HEK293 (cell line): ENCODE data around the gene PIM2.

Experiments
- CTCF ChIP-seq: fragments of 450-650 bp; formaldehyde crosslinking; IDR thresholded peaks from 2 replicates; pipeline ENCODE4 v1.5.1; 2016; ENCODE audit warnings: missing biosample characterization, missing genetic modification characterization
- ELK4 ChIP-seq: IDR thresholded peaks from 2 replicates; pipeline ENCODE4 v1.6.1; 2011; ENCODE audit warnings: mild to moderate bottlenecking, low read depth, low read length, borderline replicate concordance
- KLF10 ChIP-seq: fragments of 450-650 bp; IDR thresholded peaks from 2 replicates; pipeline ENCODE4 v1.5.1; 2018; ENCODE audit warnings: missing biosample characterization, mild to moderate bottlenecking, missing genetic modification characterization
- ZBTB44 ChIP-seq: fragments of 450-650 bp; IDR thresholded peaks from 2 replicates; pipeline ENCODE4 v1.5.1; 2018; ENCODE audit warnings: missing biosample characterization, mild to moderate bottlenecking, missing genetic modification characterization
- ZBTB48 ChIP-seq: fragments of 450-650 bp; formaldehyde crosslinking; IDR thresholded peaks from 2 replicates; pipeline ENCODE4 v1.5.1; 2016; ENCODE audit warnings: missing biosample characterization, missing genetic modification characterization
- ZFHX2 ChIP-seq: fragments of 450-650 bp; formaldehyde crosslinking; conservative IDR thresholded peaks from 2 replicates; pipeline ENCODE4 v1.5.1; 2016; ENCODE audit warnings: missing biosample characterization, missing genetic modification characterization
- ZFP69B ChIP-seq: fragments of 450-650 bp; formaldehyde crosslinking; IDR thresholded peaks from 2 replicates; pipeline ENCODE4 v1.5.1; 2016; ENCODE audit warnings: missing biosample characterization, missing genetic modification characterization
- ZNF335 ChIP-seq: fragments of 450-650 bp; formaldehyde crosslinking; conservative IDR thresholded peaks from 2 replicates; pipeline ENCODE4 v1.5.1; 2016; ENCODE audit warnings: missing biosample characterization, missing genetic modification characterization
- ZNF501 ChIP-seq: fragments of 450-650 bp; formaldehyde crosslinking; IDR thresholded peaks from 2 replicates; pipeline ENCODE4 v1.5.1; 2016; ENCODE audit warnings: missing biosample characterization, missing genetic modification characterization
- ZNF510 ChIP-seq: fragments of 450-650 bp; formaldehyde crosslinking; IDR thresholded peaks from 2 replicates; pipeline ENCODE4 v1.5.1; 2018; ENCODE audit warnings: mild to moderate bottlenecking, missing genetic modification characterization, missing biosample characterization; ENCODE audit not compliant: insufficient replicate concordance
- ZNF571 ChIP-seq: fragments of 450-650 bp; formaldehyde crosslinking; IDR thresholded peaks from 2 replicates; pipeline ENCODE4 v1.5.0; 2017; ENCODE audit warnings: missing biosample characterization, missing genetic modification characterization
- ZNF629 ChIP-seq: fragments of 450-650 bp; formaldehyde crosslinking; IDR thresholded peaks from 2 replicates; pipeline ENCODE4 v1.5.1; 2017; ENCODE audit warnings: missing biosample characterization, missing genetic modification characterization
- ZNF645 ChIP-seq: fragments of 450-650 bp; formaldehyde crosslinking; IDR thresholded peaks from 2 replicates; pipeline ENCODE4; 2016; ENCODE audit warnings: missing biosample characterization, missing genetic modification characterization

DNA sequence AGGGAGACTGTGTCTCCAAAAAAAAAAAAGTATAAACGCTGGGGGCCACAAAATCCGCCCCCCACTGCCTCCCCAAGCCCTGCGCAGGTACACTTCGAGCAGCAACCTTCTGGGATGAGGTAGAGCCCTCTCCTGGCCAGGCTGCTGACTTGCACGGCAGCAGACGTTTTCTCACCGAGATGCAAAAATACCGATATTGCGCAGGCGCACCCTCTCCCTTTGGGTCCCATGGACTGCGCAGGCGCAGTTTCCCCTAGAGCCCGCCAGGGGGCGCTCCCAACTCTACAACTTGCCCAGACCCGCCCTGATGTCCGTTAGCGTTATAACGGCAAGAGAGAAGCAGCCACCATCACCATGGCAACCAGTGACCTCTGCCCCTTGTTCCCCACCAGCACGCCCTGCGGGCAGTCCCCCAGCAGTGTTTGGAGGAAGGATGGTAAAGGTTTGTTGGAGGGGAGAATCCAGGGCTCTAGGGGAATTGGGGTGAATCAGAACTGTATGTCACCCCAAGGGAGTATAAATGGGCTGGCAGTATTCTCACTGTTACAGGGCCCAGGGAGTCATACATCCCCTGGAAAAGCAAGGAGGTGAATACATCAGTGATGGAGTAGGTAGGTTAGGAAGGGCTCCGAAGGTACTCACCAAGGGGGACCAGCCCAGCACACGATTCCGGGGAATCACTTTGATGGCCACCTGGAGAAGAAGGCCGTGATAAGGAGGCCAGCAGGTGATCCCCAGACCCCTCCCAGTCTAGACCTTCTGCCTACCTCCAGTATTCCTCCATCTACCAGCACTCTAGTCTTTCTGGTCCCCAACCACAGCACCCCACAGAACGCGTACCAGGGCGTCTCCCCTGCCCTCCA is 1.5 kb downstream of the PIM2 start:
- TF ChIP-seq ZNF510, result no peak
- no peak for TF ChIP-seq ZFHX2 (tag by site-specific recombination)
- peak; percentile 95 for TF ChIP-seq CTCF
- TF ChIP-seq ZNF645 (tag by site-specific recombination), result no peak
- no peak for TF ChIP-seq ZNF501 (tag by site-specific recombination)
- TF ChIP-seq ZNF335, result no peak
- no peak for TF ChIP-seq ZFP69B
- no peak for TF ChIP-seq ELK4
- no peak for TF ChIP-seq ZNF629 (tag by site-specific recombination)
- no peak for TF ChIP-seq ZNF571
- TF ChIP-seq ZBTB44, result no peak
- peak; percentile 78; the same call in 1 of the 2 replicates for TF ChIP-seq ZBTB48 (tag by site-specific recombination)
- TF ChIP-seq KLF10 (tag by site-specific recombination), result no peak; the same call in 1 of the 2 replicates
